ENCODE data around the gene FRMD1.

Gene FRMD1

DNA sequence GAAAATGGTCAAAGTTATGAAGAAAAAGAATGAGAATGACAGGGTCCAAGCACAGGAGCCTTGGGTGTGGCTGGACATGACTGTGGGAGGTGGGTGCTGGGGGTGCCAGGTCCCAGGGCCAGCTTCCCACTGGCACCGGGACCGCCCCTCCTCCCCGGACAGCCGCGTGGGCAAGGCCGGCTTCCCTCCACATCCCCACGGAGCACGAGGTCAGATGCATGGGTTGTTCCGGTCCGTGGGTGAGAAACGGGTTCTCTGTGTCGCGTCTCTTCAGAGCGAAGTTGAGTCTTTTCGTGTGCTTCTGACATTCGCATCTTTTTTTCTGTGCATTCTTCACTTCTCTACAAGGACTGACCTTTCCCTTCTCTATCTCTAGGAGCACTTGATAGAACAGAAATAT is 51.5 kb downstream of the FRMD1 start:
- no peak for DNase-seq (ENCODE audit: low read depth)

DNA sequence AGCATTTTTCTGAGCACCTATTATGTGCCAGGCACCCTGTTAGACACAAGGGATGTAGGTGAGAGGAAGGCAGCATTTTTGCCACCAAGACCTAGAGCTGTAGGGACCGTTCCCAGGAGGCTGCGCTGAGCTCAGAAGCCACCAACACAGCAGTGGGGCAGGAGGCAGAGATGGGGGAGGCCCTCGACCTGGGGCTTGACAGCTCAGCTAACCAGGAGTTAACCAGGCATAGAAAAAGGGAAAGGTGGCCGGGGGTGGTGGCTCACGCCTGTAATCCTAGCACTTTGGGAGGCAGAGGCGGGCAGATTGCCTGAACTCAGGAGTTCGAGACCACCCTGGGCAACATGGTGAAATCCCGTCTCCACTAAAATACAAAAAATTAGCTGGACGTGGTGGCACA is 52.1 kb downstream of the FRMD1 start:
- no peak for DNase-seq (ENCODE audit: low read depth)

GRCh38 chr6:168025831-168026710 is 52.9 kb downstream of the FRMD1 start:
- no peak for DNase-seq (ENCODE audit: low read depth)

- no peak for DNase-seq (ENCODE audit: low read depth)
These were observed 54.0 kb downstream of the FRMD1 start for GRCh38 chr6:168024951-168025510.

- no peak for DNase-seq (ENCODE audit: low read depth)
These were observed 56.3 kb downstream of the FRMD1 start for GRCh38 chr6:168022488-168023321.

DNA sequence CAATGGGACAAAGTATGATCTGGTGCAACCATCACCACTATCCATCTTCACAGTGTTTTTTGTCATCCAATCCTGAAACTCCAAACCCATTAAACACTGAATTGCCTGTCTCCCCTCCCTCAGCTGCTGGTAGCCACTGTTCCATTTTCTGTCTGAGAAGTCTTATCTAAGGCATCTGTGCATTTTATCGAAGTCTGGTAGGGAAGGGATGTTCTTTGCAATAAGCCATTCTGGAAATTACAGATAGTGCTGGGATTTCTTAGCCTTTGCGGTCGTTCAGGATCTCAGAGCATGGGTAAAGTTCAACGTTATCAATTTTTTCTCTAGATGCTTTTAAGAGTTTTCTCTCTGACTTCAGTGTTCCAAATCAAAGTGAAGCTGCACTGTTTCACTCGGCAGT is 57.4 kb downstream of the FRMD1 start:
- no peak for DNase-seq (ENCODE audit: low read depth)

GRCh38 chr6:168020242-168020641 is 58.8 kb downstream of the FRMD1 start:
- no peak for DNase-seq (ENCODE audit: low read depth)

DNA sequence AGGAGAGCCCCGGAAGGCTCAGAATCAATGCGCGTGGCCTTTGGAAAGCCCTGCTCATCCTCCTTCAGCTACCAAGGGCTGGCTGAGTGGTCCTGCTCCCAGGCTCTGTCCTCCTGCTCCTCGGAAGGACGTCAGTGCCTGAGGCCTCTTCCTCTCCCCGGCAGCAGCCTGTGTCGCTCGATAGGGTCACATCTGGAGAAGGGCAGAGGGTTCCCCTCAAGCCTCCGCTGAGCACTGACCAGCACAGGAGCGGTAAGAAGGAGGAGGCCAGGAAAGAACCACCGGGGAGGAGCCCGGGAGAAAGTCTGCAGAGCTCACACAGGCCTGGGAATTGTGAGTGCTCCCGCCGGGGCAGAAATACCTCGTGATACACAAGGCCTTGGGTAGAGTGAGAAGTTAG is 60.3 kb downstream of the FRMD1 start:
- no peak for DNase-seq (ENCODE audit: low read depth)

DNA sequence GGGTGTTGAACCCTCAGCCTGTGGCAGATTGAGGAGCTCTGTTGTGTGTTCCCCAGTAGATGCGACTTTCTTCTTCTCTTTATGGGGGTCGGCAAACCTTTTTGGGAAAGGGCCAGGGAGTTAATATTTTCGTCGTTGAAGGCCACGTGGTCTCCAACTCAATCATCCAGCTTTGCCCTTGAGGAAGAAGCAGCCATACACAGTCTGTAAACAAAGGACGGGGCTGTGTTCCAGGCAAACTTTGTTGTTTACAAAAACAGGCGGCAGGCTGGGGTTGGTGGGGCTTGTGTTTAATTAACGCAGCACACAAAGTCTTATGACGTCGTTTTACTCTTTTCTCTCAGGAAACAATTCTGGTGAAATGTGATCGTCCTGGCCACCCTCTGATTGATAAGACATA is 61.4 kb downstream of the FRMD1 start:
- no peak for DNase-seq (ENCODE audit: low read depth)

GRCh38 chr6:168016721-168017525 is 62.1 kb downstream of the FRMD1 start:
- DNase-seq (ENCODE audit: low read depth): no peak

DNA sequence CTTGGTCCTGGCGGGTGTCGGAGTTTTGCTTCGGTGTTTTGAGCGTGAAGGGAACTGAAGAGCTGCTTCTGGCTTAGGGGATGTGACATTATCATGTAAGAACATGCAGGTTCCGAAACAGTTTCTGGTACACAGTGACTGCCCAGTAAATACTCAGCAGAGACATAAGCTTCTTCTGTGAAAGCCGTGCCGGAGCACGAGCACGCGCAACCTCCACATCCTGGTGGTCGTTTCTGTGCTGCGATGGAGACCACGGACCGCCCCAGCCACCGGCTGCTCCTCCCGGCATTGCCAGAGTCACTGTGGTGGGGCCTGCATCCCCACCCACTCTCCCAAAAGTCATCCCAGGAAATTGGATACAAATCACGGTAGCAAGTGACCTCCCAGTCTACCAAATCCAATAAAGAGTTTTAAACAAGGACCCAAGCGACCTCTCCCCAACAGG is 62.8 kb downstream of the FRMD1 start:
- DNase-seq (ENCODE audit: low read depth): no peak

DNA sequence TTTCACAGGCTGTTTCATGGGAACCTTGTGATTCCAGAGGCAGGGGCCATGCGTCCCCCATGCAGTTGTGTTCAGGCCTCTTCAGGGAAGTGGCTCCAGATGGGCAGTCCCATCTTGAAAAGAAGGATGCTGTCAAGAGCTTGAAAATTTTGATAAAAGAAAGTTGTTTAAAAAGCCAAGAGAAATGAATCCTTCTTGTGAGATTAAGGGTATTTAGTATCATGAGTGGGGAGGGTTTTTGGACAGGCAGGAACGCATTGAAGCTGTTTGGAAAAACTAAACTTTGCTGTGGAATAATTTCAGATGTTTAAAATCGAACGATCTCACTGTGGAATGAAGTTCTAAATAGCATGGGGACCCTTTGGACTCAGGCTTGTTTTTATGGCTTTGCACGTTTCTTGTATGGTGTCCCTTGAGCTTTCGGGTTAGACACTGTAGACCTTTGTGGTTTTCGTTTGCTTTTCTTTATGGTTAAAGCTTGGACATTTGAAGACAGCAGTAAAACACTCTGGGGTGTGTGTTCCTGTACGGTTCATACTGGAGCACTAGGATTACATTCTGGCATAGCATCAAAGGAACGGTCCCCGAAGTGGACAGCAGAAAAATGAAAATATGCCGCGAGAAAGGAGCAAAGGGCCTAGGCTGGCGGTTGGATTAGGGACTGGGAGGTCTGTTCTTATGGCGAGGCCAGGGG is 63.4 kb downstream of the FRMD1 start:
- no peak for DNase-seq (ENCODE audit: low read depth)

DNA sequence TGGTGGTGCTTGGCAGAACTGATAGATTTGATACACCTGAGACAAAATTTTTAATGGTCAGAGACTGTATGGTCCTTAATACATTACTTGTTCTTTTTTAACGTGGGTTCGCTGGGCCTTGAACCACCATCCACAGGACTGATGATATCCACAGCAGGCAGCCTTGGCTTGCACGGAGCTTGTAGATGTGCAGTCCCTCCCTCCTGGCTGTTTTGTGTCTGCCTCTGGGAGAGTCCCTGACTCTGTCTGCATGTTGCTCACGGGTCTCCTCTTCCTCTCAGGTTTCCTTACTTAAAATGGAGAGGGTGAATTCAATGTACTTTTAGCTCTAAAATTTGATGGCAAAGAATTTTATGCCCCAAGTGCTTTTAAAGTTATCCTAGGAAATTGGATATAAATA is 64.0 kb downstream of the FRMD1 start:
- DNase-seq (ENCODE audit: low read depth): no peak

GRCh38 chr6:168014428-168014827 is 64.6 kb downstream of the FRMD1 start:
- DNase-seq (ENCODE audit: low read depth): no peak

DNA sequence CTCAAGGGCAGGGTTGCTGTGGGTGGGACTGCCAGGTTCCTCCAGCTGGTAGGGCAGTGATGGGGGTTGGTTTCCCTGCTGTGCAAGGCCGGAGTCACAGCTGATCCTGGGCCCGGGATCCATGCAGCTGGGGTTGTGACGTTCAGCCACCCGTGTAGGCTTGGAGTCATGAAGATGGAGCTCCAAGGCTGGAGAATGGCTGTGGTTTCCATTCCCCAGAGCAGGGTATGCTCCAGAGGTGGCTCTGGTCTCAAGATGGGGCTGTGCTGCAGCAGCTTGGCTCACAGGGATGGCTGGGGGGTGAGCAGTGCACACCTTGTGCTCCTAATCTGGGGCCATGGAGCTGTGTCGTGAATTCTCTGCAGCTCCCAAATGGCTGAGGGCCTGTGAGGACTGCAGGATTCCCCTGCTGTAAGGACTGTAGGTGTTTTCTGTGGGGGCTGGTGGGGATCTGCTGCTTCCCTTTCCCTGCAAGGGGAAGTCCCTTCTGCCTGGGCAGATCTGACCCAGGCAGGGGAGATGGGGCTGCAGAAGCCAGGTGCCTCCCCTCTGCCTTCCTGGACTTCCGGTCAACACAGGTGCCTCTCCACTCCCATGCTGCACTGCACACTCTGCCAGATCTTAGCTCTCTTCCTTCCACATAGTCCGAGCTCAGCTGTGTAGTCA is 65.6 kb downstream of the FRMD1 start:
- DNase-seq (ENCODE audit: low read depth): no peak

DNA sequence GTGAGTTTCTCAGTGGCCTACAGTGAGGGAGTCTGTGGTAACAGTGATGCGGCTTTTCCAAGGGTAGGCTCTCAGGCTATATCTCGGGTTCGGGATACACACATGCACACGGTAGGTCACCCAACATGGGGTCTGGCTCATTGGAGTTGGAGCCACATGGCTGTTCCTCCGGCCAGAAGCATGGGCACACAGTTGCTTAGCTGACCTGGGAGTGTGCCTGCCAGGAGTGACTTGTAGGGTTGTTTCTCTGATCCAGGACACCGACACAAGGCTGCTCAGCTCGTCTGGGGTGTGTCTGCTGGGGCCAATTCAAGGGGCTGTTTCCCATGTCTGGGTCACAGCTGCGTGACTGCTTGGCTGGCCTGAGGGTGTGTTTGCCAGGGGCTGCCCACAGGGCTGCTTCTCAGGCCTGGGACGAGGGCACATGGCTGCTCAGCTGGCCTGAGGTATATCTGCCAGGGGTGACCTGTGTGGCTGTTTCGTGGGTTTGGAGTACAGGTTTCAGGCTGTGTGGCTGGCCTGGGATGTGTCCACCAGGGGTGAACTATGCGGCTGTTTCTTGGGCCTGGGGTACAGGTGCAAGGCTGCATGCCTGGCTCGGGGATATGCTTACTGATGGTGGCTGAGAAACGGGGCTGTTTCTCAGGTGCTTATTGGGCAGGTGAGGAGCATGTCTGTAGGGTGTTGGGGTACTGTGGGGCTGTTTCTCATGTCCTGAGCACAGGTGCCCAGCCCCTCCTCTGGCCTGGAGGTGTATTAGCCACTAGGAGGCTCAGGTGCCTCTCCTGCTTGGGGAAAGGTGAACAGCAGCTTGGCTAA is 66.4 kb downstream of the FRMD1 start:
- DNase-seq (ENCODE audit: low read depth): no peak

- DNase-seq (ENCODE audit: low read depth): no peak
These were observed 67.7 kb downstream of the FRMD1 start for GRCh38 chr6:168011291-168011690.

DNA sequence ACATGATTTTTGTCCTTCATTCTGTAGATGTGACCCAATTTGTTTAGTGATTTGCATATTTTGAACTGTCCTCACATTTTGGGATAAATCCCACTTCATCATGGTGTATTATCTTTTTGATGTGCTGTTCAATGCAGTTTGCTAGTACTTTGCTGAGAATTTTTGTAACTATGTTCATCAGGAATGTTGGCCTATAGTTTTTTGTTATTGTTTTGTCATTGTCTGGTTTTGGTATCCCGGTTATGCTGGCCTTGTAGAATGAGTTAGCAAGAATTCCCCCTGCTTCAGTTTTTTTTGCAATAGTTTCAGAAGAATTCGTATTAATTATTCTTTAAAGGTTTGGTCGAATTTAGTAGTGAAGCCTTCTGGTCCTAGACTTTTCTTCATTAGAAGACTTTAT is 69.7 kb downstream of the FRMD1 start:
- DNase-seq (ENCODE audit: low read depth): no peak

- no peak for DNase-seq (ENCODE audit: low read depth)
These were observed 71.2 kb downstream of the FRMD1 start for GRCh38 chr6:168007592-168008338.

Data from T-helper 22 cell (primary cell).